Islet precursor cell (in vitro differentiated cells): ENCODE results near the gene FRMD6.
"Not testable (repeated sequence)": the region's sequence is repeated elsewhere in the genome, so short reads cannot be mapped to it uniquely, and the experiment has no call there.

Experiments
- DNase-seq: peaks from one replicate; pipeline ENCODE4 v3.0.0-alpha.2; 2018

Gene FRMD6

GRCh38 chr14:51727526-51727925 is 75.8 kb downstream of the FRMD6 start:
- no peak for DNase-seq

- no peak for DNase-seq
These were observed 78.4 kb downstream of the FRMD6 start for GRCh38 chr14:51730098-51730497.

GRCh38 chr14:51730684-51731083 is 79.0 kb downstream of the FRMD6 start:
- DNase-seq, result no peak

- no peak for DNase-seq
These were observed 80.9 kb downstream of the FRMD6 start for GRCh38 chr14:51732494-51733112.

- DNase-seq, result no peak
These were observed 81.4 kb downstream of the FRMD6 start for GRCh38 chr14:51733147-51733546.

- DNase-seq, result no peak
These were observed 84.1 kb downstream of the FRMD6 start for GRCh38 chr14:51735851-51736250.

GRCh38 chr14:51738754-51739153 is 87.0 kb downstream of the FRMD6 start:
- peak; percentile 74 for DNase-seq

- no peak for DNase-seq
These were observed 91.9 kb downstream of the FRMD6 start for GRCh38 chr14:51743588-51744000.

GRCh38 chr14:51744372-51745130 is 92.8 kb downstream of the FRMD6 start:
- no peak for DNase-seq

GRCh38 chr14:51746823-51747222 is 95.1 kb downstream of the FRMD6 start:
- not testable (repeated sequence) for DNase-seq

- DNase-seq, result no peak
These were observed 98.8 kb downstream of the FRMD6 start for GRCh38 chr14:51750542-51750941.

GRCh38 chr14:51751611-51752345 is 100.1 kb downstream of the FRMD6 start:
- DNase-seq, result peak; percentile 81

GRCh38 chr14:51757756-51758155 is 106.0 kb downstream of the FRMD6 start:
- DNase-seq, result not testable (repeated sequence)

GRCh38 chr14:51759950-51760349 is 108.2 kb downstream of the FRMD6 start:
- DNase-seq, result no peak

GRCh38 chr14:51765726-51766125 is 114.0 kb downstream of the FRMD6 start:
- not testable (repeated sequence) for DNase-seq

GRCh38 chr14:51766586-51766985 is 114.9 kb downstream of the FRMD6 start:
- DNase-seq, result not testable (repeated sequence)

- not testable (repeated sequence) for DNase-seq
These were observed 117.6 kb downstream of the FRMD6 start for GRCh38 chr14:51769261-51769660.

- no peak for DNase-seq
These were observed 122.5 kb downstream of the FRMD6 start for GRCh38 chr14:51774209-51774608.

GRCh38 chr14:51776102-51776894 is 124.6 kb downstream of the FRMD6 start:
- DNase-seq, result peak; percentile 98

GRCh38 chr14:51780006-51780692 is 128.4 kb downstream of the FRMD6 start:
- DNase-seq, result peak; percentile 79
